Ecto neural progenitor cell (in vitro differentiated cells): Measurements from ENCODE around the gene NPHS1.
"Not testable (repeated sequence)": the region's sequence is repeated elsewhere in the genome, so short reads cannot be mapped to it uniquely, and the experiment has no call there.

Source experiments
- DNase-seq: peaks from one replicate; pipeline ENCODE4 v3.0.0-alpha.2; 2018; ENCODE audit warnings: low spot score

Gene NPHS1

DNA sequence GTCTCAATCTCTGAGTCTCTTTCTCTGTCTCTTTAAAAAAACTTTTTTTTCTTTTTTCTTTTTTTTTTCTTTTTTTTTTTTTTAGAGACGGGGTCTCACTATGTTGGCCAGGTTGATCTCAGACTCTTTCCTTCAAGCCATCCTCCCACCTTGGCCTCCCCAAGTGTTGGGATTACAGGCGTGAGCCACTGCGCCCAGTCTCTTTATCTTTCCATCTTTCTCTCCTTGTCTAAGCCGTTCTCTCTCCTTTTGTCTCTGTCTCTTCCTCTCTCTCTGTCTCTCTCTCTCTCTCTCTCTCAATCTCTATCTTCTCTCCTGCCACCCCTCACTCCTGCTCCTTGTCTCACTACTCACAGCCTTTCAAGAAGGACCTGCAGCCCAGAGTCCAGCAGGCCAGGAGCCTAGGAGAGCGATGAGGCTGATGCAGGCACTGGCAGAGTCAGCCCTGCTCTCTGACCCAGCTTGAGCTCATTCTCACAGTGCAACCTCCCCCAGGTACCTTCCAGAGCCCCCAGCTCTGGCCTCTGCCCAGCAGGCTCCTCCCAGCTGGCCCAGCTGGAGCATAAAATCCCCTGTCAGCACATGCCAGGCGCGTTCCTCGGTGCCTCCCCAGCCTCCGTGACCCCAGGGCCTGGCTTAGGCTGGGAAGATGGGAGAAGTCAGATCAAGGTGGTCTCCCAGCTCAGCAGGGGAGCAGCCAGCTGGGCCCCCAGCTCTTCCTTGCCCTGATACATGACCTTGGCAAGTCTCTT lies at the start of gene NPHS1:
Gene NPHS1 (minus strand): TSS at position 476 of the 752 bp plus-strand sequence. CDS start 667 bp downstream, outside the sequence.
- no peak for DNase-seq

DNA sequence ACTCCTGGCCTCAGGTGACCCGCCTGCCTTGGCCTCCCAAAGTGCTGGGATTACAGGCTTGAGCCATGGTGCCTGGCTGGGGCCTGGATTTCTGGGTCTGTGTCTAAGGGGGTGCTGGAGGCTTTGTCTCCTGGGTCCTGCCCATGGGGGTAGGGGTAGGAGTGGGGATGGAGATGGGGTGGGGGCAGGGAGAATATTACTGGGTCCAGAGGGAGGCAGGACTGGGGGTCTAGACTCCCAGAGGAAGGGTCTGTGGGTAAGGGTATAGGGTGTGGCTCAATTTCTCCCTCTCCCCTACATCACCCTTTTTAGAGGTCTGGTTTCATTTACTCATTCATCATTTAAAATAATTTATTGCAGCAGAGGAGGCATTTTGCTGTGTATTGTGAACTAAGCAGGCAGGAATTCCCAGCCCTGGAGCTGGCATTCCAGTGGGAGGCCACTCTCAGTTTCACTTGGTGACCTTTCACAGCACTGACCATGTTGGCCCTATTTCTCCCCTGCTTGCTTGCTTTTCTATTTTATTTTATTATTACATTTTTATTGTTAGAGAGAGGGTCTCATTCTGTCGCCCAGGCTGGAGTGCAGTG lies 48.8 kb upstream of the NPHS1 start:
- no peak for DNase-seq

DNA sequence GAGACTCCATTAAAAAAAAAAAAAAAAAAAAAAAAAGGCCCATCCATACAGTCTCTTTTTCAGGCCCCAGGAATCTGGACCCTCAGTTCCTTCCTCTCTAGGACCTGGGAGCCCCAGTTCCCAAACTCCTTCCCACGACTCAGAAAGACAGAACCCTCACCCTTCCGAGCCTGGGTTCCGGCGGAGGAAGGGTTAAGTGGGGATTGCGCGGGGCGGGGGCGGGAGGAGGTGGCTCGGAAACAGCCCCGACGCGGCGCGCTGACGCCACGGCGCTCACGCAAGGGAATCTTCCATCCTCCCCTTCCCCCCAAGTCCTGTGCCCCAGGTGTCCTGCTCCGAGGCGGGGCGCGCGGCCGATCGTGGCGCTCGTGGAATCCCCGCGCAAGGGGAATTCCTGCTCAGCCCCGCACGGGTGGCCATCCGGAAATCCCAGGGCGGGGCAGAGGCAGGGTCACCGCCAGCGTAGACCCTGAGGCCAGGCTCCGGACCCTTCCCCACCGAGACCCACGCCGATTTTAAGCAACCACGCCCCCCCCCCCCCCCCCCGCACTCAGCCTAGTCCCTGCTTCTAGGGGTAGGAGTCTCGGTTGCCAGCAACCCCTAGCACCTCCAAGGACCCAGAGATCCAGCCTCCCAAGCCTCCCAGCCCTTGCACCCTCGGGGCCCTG lies 47.4 kb upstream of the NPHS1 start:
- DNase-seq: peak; percentile 66

GRCh38 chr19:35898499-35898809 lies 46.1 kb upstream of the NPHS1 start:
- DNase-seq: no peak

DNA sequence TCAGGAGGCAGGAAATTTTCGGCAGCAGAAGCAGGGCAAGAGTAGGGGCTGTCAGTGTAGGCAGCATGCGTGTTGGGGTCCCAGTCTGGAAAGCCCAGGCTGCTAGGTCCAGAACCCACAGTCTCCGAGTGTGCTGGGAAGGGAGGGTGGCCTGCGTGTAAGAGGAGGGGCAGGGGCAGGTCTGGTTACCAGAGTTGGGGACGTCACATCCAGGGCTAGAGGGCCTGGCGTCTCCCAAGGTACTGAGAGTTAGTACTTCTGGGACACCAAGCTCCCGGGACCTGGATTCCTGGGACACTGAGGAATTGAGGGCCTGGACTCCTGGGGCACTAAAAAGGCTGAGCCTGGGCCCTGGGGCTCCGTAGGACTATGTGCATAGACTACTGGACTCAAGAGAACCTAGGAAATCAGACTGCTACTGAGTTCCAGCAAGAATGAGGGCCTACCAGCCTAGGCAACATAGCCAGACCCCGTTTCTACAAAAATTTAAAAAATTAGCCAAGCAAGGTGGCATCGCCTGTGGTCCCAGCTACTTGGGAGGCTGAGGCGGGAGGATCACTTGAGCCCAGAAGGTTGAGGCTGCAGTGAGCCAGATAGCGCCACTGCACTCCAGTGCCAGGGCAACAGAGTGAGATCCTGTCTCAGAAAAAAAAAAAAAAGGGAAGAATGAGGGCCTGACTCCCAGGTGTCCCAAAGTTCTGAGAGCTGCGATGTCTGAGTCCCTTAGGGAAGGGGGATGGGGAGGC lies 45.6 kb upstream of the NPHS1 start:
- no peak for DNase-seq

DNA sequence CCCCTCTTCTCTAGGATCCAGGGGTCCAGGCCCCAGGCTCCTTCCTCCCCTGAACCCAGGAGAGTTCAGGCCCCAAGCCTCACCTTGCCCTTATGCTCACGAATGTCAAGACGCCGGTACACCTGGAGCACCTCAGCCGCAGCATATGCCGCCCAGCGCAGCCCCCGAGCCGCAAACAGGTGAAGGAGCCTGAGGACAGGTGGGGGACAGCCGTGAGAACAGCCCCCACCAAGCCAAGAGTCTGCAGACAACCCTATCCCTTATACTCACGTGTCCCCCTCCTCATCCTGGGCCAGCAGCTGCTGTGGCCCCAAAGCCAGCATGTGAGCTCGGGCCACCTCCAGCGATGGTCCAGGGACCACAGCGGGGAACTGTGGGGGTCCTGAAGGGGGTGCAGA lies 44.3 kb upstream of the NPHS1 start:
- no peak for DNase-seq

DNA sequence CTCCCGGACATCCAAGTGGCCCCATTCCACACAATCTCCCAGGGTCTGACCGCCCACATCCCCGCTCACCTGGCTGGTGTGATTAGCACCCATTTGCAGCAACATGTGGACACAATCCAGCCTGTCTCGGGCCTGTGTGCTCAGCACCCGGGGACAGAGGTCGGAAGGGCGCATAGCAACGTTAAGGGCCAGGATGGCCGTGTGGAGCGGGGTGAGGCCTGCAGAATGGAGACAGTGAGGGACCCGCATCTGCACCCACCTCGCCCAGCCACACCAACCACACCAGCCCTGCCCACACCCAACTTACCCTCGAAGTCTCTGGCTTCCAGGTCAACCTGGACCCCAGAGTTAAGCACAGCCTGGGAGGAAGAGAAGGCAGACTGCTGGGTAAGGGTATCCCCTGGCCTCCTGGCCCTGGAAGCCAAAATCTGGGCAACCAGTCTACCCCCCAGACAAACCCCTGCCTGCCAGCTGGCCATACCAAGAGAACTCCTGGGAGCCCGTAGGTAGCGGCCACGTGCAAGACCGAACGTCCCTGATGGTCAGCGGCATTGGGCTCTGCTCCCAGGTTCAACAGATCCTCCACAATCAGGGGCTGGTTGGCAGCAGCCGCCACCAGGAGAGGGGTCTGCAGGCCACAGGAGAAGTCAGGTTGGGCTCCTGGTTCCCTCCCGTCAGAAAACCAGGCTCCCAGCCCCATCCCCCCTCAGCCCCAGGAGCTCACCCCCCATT lies 43.8 kb upstream of the NPHS1 start:
- DNase-seq: no peak

DNA sequence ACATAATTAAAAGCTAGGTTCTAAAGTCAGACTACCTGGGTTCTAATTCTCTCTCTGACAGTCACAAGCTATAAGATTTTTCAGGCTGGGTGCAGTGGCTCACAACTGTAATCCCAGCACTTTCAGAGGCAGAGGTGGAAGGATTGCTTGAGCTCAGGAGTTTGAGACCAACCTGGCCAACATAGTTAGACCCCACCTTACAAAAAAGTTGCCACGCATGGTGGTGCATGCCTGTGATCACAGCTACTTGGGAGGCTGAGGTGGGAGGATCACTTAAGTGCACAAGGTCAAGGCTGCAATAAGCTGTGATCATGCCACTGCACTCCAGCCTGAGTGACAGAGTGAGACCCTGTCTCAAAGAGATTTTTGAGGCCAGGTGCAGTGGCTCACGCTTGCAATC lies 42.0 kb upstream of the NPHS1 start:
- no peak for DNase-seq

DNA sequence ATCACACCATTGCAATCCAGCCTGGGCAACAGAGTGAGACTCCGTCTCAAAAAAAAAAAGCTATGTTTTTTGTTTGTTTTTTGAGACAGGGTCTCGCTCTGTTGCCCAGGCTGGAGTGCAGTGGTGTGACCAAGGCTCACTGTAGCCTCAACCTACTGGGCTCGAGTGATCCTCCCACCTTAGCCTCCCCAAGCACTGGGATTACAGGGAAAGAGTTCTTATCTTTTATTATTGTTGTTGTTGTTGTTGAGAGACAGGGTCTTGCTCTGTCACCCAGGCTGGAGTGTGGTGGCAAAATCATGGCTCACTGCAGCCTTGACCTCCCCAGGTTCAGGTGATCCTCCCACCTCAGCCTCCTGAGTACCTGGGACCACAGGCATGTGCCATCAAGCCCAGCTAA lies 39.5 kb upstream of the NPHS1 start:
- DNase-seq: not testable (repeated sequence)

DNA sequence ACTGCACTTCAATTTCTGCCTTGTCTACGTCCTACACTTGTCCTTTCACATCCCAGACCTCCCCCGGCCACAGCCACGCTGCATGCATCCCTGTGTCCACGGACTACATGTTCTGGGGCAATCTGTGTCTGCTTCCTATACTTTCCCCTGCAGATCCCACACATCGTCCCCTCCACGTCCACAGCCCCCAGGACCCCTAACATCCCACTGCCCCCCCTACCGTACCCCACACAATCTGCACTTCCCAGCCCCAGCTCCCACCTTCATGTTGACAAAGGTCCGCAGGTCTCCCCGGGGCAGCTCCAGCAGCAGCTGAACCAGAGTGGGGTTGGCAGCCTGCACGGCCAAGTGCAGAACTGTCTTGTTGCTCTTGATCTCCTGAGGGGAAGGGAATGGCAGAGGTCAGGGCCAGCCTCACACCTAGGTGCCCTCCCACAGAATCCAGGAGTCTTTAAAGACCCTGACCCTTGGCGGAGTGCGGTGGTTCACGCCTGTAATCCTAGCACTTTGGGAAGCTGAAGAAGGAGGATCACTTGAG lies 37.9 kb upstream of the NPHS1 start:
- no peak for DNase-seq

- no peak for DNase-seq
Measured at GRCh38 chr19:35889370-35890112, 37.2 kb upstream of the NPHS1 start.

DNA sequence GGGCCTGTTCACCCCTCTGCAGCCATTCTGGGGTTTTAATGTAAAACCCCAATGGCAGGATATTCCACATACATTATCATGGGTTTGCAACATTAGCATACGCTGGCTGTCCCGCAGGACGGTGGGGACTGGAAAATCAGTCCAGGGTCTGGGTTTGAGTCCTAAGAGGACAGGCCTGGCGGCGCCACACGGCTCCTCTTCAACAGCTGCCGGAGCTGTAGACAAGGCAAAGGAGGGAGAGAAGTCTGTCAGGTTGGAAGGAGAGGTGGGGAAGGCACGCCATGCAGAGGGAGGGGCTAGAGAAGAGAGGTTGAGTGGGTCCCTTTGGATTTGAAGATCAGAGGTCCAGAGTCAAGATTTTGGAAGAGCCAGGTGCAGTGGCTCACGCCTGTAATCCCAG lies 36.1 kb upstream of the NPHS1 start:
- DNase-seq: no peak

DNA sequence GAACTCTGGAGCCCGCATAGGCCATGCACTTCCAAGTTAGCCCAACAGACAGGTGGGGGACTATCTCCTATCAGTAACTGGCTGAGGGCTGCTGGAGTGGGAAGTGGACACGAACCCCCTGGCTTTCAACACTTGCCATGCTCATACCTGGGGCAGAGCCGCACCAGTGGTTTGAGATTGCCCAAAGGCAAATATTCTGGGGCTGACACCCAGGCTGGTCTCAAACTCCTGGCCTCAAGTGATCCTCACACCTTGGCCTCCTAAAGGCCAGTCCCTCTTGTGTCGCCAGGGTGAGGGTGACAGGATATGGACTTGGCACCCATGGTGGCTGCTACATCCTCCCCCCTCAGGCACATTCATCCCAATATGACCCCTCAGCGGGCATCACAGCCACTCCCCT lies 34.9 kb upstream of the NPHS1 start:
- no peak for DNase-seq

DNA sequence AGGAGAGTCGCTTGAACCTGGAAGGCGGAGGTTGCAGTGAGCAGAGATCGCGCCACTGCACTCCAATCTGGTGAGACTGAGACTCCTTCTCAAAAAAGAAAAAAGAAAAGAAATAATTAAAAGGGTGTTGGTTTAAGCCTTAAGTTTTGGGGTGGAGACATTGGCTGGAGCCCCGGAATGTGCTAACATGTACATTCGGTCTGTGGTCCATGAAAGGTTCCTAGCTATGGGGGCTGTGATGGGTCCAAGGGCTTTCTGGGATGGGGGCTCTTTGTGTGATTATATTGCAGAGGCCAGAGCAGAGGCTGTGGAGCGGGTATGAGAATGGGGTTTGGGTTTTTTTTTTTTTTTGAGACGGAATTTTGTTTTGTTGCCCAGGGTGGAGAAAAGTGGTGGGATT lies 33.6 kb upstream of the NPHS1 start:
- no peak for DNase-seq

DNA sequence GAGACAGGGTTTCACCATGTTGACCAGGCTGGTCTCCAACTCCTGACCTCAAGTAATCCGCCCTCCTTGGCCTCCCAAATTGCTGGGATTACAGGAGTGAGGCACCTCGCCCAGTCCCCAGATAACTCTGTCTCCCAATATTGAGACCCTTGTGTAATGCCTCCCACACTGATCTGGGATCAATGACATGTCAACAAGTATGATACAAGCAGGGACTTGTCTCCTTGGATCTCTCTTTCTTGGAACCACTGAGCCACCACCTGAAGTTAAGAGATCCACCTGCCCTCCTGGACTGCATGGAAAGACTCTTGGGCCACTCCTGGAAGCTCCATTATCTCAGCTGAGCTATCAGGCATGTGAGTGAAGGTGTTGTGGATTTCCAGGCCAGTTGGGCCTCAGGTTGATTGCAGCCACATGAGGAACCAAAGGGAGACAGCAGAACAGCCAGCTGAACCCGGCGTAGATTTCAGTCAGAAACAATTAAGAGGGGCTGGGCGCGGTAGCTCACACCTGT lies 33.0 kb upstream of the NPHS1 start:
- no peak for DNase-seq

- no peak for DNase-seq
Measured at GRCh38 chr19:35883882-35884281, 31.6 kb upstream of the NPHS1 start.

- DNase-seq: no peak
Measured at GRCh38 chr19:35882114-35882832, 30.0 kb upstream of the NPHS1 start.

DNA sequence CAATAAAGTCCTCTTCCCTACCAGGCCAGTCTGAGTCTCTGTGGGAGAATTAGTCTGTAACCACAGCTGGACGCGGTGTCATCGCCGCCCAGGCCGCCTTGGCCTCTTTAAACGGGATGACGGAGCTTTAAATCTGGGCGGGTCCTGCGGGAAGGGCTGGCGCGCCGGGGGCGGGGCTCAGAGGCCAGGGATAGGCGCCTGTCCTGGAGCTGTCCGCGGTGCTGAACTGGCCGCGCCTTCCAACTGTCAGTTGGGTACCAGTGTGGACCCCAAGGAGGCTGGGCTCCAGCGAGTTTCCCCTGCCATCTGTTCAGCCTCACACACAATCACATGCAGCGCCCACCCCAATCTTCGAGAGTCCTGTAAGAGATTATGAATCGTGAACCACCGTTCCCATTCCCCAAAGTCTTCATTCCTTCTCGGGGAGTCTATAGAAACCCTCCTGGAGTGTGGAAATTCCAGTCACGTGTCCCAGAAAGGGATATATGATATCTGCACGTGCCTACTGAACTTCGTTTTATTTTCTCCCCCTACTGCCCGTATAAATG lies 27.5 kb upstream of the NPHS1 start:
- peak; percentile 96 for DNase-seq

DNA sequence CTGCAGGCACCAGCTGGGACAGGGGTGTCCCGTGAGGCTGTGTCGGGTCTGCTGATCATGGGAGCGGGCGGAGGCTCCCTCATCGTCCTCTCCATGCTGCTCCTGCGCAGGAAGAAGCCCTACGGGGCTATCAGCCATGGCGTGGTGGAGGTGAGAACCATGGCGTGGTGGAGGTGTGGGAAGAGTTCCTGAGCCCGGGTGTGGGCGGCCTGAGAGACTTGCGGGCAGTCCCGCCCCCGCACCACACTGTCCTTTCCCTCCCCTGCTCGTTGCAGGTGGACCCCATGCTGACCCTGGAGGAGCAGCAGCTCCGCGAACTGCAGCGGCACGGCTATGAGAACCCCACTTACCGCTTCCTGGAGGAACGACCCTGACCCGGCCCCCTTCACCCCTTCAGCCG lies 26.8 kb upstream of the NPHS1 start:
- DNase-seq: no peak

- DNase-seq: no peak
Measured at GRCh38 chr19:35874392-35874930, 22.2 kb upstream of the NPHS1 start.
